GM19438 (cell line): ENCODE data around the gene SETD2.
"Not testable (repeated sequence)": the region's sequence is repeated elsewhere in the genome, so short reads cannot be mapped to it uniquely, and the experiment has no call there.

Source experiments
- ATAC-seq: cut with Tn5 transposase; IDR thresholded peaks from one replicate; pipeline ENCODE4 v1.9.1; 2021; ENCODE audit warnings: low read depth; ENCODE audit not compliant: unreplicated experiment

Gene SETD2, protein sequence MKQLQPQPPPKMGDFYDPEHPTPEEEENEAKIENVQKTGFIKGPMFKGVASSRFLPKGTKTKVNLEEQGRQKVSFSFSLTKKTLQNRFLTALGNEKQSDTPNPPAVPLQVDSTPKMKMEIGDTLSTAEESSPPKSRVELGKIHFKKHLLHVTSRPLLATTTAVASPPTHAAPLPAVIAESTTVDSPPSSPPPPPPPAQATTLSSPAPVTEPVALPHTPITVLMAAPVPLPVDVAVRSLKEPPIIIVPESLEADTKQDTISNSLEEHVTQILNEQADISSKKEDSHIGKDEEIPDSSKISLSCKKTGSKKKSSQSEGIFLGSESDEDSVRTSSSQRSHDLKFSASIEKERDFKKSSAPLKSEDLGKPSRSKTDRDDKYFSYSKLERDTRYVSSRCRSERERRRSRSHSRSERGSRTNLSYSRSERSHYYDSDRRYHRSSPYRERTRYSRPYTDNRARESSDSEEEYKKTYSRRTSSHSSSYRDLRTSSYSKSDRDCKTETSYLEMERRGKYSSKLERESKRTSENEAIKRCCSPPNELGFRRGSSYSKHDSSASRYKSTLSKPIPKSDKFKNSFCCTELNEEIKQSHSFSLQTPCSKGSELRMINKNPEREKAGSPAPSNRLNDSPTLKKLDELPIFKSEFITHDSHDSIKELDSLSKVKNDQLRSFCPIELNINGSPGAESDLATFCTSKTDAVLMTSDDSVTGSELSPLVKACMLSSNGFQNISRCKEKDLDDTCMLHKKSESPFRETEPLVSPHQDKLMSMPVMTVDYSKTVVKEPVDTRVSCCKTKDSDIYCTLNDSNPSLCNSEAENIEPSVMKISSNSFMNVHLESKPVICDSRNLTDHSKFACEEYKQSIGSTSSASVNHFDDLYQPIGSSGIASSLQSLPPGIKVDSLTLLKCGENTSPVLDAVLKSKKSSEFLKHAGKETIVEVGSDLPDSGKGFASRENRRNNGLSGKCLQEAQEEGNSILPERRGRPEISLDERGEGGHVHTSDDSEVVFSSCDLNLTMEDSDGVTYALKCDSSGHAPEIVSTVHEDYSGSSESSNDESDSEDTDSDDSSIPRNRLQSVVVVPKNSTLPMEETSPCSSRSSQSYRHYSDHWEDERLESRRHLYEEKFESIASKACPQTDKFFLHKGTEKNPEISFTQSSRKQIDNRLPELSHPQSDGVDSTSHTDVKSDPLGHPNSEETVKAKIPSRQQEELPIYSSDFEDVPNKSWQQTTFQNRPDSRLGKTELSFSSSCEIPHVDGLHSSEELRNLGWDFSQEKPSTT (N-terminal part only)

DNA sequence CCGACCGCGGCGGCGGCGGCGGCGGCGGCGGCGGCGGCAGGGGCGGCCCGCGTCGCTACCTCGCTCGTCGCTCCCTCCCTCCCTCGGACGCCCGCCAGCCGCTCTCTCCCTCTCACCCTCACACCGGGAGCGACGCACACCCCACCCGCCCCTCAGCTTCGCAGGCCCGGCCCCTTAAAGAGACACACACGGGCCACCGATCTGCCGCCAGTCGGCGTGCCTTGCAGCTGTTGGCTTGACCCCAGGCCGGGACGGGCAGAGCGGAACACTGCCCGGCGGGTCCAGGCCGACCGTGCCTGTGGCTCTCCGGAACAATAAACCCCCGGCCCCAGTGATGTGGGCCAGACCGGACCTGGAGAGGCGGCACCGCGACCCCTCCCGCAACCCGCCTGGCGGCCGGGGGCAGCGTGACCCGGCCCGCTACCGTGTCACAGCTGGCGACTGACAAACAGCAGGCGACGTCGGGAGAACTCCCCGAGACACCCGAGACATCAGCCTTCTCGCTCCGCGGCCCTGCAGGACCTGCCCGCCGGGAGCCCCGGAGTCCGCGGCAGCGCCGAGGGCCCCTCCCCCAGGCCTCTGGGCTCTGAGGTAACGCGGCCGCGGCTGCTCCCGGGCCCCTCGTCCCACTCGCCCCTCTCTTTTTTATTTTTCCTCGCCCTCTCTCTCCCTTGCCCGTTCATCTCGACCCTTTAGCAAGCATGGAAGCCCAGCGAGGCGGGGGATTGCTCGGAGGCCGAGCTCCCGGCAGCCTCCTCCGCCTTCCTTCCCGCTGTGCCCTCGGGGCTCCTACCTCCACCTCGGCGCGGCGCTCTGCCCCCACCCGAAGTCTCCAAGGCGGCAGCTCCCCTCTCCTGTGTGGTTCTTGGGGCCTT is at the start of gene SETD2:
TSS of gene SETD2 (minus strand) at position 107 of the 875 bp plus-strand sequence. CDS start 189 bp downstream, outside the sequence.
- peak; percentile 80 for ATAC-seq

DNA sequence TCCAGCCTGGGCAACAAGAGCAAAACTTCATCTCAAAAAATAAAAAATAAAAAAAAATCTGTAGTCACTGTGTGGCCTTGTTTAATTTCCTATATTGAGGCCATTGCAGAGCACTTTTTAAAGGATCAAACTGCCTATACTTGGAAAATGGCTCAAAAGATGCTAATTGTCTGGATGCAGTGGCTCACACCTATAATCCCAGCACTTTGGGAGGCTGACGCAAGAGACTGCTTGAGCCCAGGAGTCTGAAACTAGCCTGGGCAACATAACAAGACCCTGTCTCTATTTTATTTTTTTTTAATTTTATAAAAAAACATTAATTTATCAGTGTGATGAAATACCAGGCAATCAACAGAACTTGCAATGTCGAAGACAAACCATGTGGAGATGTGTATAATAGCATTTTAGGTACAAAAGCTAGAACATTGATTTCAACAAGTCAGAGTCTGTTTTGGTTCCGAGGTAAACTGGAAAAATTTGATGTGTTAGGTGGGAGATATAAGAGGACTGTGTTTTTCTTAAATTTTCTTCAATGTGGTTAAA is 47.0 kb upstream of the SETD2 start:
- ATAC-seq: no peak

GRCh38 chr3:47206022-47206421 is 42.1 kb upstream of the SETD2 start:
- ATAC-seq: not testable (repeated sequence)

DNA sequence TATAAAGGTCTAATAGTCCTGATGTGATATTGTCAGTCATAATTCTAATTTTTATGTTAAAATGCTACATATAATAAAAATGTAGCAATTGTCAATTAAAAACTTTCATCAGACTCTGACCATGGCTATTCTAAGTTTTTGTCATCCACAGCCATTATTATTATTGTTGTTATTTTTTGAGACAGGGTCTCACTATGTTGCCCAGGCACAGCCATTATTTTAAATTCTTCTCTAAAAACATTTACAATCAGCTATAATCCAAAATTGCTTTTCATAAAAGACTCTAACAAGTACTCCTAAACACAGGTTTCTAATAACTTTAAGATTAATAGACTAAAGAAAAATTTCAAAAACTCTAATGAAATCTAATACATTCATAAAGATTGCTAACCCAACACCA is 41.0 kb upstream of the SETD2 start:
- ATAC-seq: no peak

DNA sequence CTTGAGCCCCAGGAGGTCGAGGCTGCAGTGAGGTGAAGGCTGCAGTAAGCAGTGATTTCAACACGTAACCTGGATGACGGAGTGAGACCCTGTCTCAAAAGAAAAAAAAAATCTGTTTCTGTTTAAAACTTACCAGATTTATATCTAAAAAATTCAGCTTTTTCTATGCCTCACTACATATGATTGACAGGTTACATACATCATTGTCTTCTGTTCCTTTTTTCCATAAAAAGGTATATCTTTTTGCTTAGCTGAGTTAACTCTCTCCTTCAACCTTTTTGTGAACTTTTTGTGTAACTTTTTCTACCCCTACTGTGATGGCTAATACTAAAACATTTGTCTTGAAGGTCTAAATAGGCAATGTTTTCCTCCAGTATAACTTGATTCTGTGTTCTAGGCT is 38.6 kb upstream of the SETD2 start:
- no peak for ATAC-seq

GRCh38 chr3:47197287-47197686 is 33.4 kb upstream of the SETD2 start:
- no peak for ATAC-seq

DNA sequence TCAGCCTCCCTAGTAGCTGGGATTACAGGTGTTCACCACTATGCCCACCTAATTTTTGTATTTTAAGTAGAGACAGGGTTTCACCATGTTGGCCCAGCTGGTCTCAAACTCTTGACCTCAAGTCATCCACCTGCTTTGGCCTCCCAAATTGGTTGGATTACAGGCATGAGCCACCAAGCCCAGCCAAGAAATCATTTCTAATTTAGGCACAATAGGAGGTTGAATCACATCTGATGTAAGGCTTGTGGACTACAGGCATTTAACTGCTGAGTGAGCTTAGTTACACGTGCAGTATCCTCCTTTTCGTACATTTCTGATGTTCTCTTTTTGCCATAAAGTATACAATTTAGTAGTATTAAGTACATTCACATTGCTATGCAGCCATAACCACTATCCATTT is 31.1 kb upstream of the SETD2 start:
- no peak for ATAC-seq

DNA sequence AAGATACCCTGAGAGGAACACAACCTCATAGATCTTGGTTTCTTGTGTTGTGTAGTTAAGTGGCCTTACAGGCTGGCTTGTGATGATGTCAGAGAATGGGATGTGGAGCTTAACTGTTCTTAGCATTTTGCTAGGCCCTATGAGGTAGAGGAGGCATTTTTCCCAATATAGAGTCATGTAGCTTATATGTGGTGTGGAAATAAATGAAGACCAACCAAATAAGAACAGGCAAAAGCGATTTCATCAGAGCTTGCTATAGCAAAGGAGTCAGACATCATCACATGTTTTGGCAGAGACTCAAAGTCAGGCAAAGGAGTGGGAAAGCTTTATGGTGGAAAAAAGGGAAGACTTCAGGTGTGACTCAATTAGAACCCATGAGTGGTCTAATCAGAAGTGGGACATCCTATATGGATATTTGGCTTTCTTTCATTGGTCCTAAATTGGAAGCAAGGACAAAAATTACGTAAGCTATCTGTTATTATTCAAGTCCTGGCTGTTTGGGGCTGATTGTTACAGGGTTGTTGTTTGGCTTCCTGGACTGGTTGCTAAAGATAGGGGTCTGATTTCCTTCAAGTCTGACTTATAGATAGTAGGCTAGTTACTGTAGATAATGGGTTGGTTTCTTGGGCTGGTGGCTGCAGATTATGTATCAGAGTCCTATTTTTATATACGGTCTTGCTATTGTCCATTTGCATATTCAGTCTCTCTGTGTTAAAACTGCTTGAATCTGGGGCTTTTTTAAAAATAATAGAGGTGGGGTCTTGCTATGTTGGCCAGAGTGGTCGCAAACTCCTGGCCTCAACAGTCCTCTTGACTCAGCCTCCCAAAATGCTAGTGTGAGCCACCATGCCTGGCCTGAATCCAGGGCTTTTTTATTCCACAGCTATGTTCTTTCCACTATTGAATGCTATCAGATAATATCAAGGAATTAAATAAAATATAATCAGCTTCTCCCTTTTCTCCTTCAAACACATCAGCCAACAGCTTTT is 30.3 kb upstream of the SETD2 start:
- ATAC-seq: no peak

GRCh38 chr3:47186285-47186684 is 22.4 kb upstream of the SETD2 start:
- ATAC-seq: no peak

DNA sequence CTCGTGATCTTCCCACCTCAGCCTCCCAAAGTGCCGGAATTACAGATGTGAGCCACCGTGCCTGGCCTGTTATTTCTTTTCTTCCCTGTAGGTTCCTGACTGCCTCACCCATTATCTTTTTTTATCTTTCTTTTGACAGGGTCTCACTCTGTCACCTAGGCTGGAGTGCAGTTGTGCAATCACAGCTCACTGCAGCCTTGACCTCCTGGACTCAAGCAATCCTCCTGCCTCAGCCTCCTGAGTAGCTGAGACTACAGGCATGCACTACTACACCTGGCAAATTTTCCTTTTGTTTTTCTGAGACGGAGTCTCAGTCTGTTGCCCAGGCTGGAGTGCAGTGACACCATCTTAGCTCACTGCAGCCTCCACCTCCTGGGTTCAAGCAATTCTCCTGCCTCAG is 17.8 kb upstream of the SETD2 start:
- ATAC-seq: not testable (repeated sequence)

- not testable (repeated sequence) for ATAC-seq
These were observed 16.1 kb upstream of the SETD2 start for GRCh38 chr3:47180011-47180410.

- ATAC-seq: no peak
These were observed 12.7 kb upstream of the SETD2 start for GRCh38 chr3:47176582-47176981.

DNA sequence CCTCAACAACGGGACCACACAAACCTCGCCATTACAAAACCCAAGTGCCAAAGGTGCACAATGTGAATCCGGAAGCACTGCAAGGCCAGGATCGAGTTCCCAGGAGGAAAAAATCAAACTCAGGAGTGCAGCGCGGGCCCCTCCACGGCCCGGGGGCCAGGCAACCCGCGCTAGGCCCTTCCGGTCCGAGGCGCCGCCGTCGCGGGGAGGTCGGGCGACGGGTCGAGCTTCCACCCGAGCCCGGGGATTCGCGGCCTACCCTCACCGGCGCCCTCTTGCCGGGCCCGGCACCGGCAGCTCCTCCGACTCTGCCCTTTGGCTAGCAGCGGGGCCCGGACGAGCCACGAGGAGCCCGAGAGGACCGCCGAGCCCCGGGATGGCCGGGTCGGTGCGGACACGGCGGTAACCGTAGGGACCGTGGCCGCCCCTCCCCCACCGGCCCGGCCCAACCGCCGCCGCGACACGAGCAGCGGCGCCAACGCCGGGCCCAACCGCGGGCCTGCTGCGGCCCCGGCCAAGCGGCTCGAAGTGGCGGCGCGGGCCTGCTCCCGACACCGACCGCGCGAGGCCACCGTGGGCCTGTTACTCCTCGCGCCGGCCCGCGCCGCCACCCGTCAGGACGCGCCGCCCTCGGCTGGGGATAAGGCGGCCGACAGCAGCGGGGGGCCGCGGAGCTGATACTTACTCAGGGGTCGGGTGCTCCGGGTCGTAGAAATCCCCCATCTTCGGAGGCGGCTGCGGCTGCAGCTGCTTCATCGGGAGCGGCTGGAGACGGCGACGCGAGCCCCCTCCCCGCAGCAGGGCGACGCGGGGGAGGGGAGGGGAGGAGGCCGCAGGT is 525 bp downstream of the SETD2 start:
- ATAC-seq: peak; percentile 28

DNA sequence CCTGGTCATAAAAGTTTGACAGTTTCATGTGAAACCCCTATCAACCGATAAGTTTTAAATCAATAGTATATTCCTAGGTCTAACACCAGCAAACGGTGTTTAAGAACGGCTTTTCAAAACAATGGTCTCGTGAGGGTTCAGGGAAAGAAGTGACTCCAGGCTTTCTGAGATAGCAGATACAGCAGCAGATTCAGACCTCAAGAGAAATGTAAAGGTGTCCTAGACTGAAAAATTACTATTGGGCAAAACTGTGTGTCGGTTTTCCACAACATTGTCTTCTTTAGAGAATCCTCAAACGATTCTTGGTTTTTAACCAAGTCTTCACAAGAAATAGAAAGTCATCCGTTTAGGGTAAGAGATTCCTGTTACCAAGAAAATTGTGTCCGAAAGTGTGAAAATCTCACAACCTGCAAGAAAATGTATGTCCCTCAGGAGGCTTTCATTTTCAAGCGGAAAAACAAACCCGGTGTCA is 1.2 kb downstream of the SETD2 start:
- no peak for ATAC-seq

- ATAC-seq: no peak
These were observed 1.8 kb downstream of the SETD2 start for GRCh38 chr3:47161983-47162696.

DNA sequence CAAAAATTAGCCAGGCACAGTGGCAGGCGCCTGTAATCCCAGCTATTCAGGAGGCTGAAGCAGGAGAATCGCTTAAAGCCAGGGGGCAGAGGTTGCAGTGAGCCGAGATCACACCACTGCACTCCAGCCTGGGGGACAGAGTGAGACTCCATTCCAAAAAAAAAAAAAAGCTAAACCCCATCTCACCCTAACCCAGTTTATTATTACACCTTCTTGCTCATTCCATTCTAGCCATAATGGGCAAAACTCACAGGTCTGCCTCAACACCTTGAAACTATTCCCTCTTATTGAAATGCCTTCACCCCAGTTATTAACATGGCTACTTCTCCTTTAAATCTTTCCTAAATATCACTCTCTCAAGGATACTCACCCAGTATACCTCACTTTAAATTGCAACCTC is 4.1 kb downstream of the SETD2 start:
- ATAC-seq: no peak

- no peak for ATAC-seq
These were observed 5.7 kb downstream of the SETD2 start for GRCh38 chr3:47158208-47158607.
